Measurements from ENCODE around the gene ZNF692.
"Not testable (repeated sequence)": the region's sequence is repeated elsewhere in the genome, so short reads cannot be mapped to it uniquely, and the experiment has no call there.

The ZNF692 gene

DNA sequence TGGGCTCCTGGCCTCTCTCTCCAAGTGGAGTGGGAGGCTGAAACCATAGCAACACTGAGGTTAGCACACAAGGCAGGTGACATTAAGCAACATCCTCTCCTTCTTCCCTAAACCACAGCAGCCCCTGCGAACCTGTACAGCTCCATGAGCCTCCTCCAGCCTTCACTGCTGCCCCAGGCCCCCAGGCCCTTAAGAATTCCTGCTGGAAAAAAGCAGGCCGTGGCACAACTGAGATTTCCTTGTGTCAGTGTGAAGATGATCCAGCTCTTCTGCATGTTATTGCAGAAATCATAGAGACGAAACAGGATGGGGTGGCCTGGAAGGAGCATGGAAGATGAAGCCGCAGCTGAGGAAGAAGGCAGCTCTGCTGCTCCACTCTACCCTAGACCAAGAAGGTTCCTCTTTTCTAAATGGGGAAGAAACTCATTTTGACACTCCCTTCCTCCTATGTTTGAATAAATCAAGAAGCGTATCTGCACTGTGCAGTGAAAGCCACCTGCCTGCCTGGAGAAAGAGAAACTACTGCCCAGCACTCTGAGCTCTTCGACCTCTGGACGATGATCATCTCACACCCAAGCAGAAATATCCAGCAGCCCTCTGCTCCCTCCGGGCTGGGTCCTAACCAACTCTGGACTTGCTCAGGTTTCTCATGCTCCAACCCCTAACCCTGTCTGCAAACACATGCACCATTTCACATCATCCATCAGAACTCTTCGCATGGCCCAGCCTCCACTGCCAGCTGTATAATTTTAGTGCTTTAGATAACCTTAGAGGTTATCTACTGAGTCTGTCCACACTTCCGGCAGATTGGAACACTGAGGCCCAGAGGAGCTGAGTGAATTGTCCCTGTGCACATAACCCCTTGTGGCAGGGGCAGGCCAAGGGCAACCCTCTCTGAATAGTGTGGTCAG lies 53.9 kb downstream of the ZNF692 start:
- no peak for DNase-seq

DNA sequence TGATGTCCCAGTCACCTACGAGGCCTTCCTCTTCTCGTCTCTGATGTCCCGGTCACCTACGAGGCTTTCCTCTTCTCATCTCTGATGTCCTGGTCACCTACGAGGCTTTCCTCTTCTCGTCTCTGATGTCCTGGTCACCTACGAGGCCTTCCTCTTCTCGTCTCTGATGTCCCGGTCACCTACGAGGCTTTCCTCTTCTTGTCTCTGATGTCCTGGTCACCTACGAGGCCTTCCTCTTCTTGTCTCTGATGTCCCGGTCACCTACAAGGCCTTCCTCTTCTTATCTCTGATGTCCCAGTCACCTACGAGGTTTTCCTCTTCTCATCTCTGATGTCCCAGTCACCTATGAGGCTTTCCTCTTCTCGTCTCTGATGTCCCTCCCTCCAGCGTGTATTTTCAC lies 55.4 kb downstream of the ZNF692 start:
- not testable (repeated sequence) for DNase-seq

DNA sequence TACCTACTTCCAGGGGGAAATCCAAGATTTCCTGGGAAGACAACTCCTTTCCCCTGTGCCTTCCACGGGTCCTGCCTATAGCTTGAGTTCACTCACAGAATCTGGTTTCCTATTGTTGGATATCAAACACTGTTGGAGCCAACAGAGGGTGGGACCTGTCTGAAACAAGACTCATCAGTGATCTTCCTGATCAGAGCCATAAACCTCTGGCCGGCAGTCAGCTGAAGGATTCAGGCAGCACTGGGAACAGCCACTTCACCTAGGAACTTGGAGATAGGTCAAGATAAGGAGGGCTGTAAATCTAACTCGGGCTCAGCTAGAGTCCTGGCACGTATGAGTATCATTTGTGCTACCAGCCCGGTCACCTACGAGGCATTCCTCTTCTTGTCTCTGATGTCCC lies 56.4 kb downstream of the ZNF692 start:
- no peak for DNase-seq

DNA sequence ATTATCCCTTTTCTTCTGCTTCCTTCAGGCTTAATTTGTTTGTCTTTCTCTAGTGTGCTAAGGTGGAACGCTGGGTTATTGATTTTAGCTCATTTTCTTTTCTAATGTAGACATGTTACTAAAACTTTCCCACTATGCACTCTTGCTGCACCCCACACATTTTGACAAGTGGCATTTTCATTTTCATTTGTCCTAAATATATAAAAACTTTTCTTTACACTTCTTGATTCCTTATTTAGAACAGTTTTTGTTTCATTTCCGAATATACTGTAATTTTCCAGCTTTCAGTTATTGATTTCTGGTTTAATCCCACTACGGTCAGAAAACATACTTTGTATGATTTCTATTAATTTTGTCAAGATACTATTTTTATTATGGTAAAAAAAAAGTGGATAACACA lies 58.4 kb downstream of the ZNF692 start:
- no peak for DNase-seq

All from NCI-H1694 treated with DMSO at 0.1 percent for 48 hours (cell line).